Lung (tissue), 12 donors: ENCODE results near the gene DYRK4. TPM values are rescaled to one million over a fixed set of nuclear protein-coding genes. Genes with fewer than 3 reads are reported as not detected.

Source experiments
- ATAC-seq: fragments of 200-7000 bp; cut with Tn5 transposase; one replicate; pipeline ENCODE4 v1.9.1; 2020; ENCODE audit warnings: moderate number of reproducible peaks; ENCODE audit not compliant: insufficient read depth, low FRiP score
- DNase-seq, 3 donors: peaks; one replicate each; pipeline ENCODE4 v3.0.0-alpha.2; 2013 to 2017
- H3K27ac ChIP-seq, 2 donors: one replicate each; pipeline ENCODE4 v1.5.1; 2013; ENCODE audit warnings: mild to moderate bottlenecking in 2 of 2, moderate library complexity in 2 of 2, control low read depth in 1 of 2, inconsistent platforms in 1 of 2, low read depth in 1 of 2, low read length in 1 of 2
- H3K27me3 ChIP-seq, 3 donors: one replicate each; pipeline ENCODE4 v1.5.1; 2013; ENCODE audit warnings: low read length in 2 of 3; ENCODE audit not compliant: control insufficient read depth in 3 of 3, insufficient read depth in 3 of 3
- H3K36me3 ChIP-seq, 4 donors: one replicate each; pipeline ENCODE4 v1.5.1; 2013; ENCODE audit warnings: low read length in 4 of 4, mild to moderate bottlenecking in 1 of 4, moderate library complexity in 1 of 4; ENCODE audit not compliant: control insufficient read depth in 4 of 4, insufficient read depth in 4 of 4
- H3K4me1 ChIP-seq, 5 donors: one replicate each; pipeline ENCODE4 v1.5.1; 2013; ENCODE audit warnings: low read length in 5 of 5, mild to moderate bottlenecking in 2 of 5, moderate library complexity in 1 of 5; ENCODE audit not compliant: control insufficient read depth in 5 of 5, insufficient read depth in 5 of 5
- H3K4me3 ChIP-seq: one replicate; pipeline ENCODE4 v1.5.1; 2013; ENCODE audit warnings: mild to moderate bottlenecking, control low read depth, moderate library complexity
- H3K9ac ChIP-seq, 2 donors: one replicate each; pipeline ENCODE4 v1.5.1; 2013; ENCODE audit warnings: low read length in 2 of 2, control low read depth in 1 of 2; ENCODE audit not compliant: insufficient read depth in 1 of 2
- H3K9me3 ChIP-seq, 4 donors: one replicate each; pipeline ENCODE4 v1.5.1; 2013; ENCODE audit warnings: low read length in 3 of 4, mild to moderate bottlenecking in 1 of 4, moderate library complexity in 1 of 4; ENCODE audit not compliant: control insufficient read depth in 4 of 4, insufficient read depth in 3 of 4
- CTCF ChIP-seq: IDR thresholded peaks from 2 replicates; pipeline ENCODE4 v1.5.1; 2012; ENCODE audit warnings: mild to moderate bottlenecking; ENCODE audit errors: control extremely low read depth, extremely low read depth
- WGBS, 2 donors: extraction: QIAGEN DNeasy Blood & Tissue Kit; methylation state at CpG; one replicate each; pipeline ENCODE4 v1.1.7; 2013; 5-methylcytosine and 5-hydroxymethylcytosine counted together
- polyA plus RNA-seq, 2 donors: library from polyadenylated mRNA; stranded (reverse); fragments of 200-250 nt; gene quantifications; one replicate each; pipeline ENCODE4 v1.2.1, GENCODE V29; 2013
- total RNA-seq, 2 donors: library from RNA; depleted of rRNA in 1 of 2; stranded (reverse); fragments of >200 nt in 1 of 2; gene quantifications; one replicate each; pipeline ENCODE4 v1.2.1, GENCODE V29; 2014 to 2021
- donor health status: control.
- donor health status: control.
- donor health status: Bipolar disorder and iron deficiency.
- donor health status: healthy.
- donor health status: DM: yes; HTN: yes; CAD: no.

Gene DYRK4
- total and polyA plus RNA-seq, 4 donors = 27.8 to 80.2 (median 31.3) TPM

DNA sequence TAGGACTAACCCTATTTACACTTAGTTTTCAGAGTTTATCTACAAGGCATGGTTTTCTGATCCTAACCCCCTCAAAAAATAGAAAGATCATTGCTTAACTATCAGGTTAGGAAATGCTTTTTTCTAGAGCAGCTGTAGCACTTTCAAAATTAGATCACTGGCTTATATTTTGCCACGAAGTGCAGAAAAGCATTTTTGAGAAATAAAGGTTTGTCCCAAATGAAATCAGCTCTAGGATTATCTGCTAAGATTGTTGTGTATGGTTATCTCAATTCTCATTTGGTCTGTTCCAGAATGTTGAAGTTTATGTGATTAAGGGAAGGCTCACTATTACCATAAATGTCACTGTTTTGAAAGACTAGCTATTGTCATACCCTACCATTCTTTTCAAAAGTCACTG, 9.8 kb upstream of the DYRK4 start:
- 85 to 93% methylated on average over 1 of the region's 1 CpG for WGBS, 2 donors
- H3K27me3 ChIP-seq = no peaks in the 10 kb centered on the region
- H3K36me3 ChIP-seq = peaks cover 0 to 8% (median 1%) of the 10 kb centered on the region in 4 donors
- H3K4me3 ChIP-seq = no peak overlapping the region
- no peaks in the 10 kb centered on the region for H3K9me3 ChIP-seq
- ATAC-seq = no peak
- DNase-seq = no peak
- H3K4me1 ChIP-seq = no peaks in the 10 kb centered on the region
- TF ChIP-seq CTCF = no peak
- no peak overlapping the region for H3K27ac ChIP-seq
- no peak overlapping the region for H3K9ac ChIP-seq

DNA sequence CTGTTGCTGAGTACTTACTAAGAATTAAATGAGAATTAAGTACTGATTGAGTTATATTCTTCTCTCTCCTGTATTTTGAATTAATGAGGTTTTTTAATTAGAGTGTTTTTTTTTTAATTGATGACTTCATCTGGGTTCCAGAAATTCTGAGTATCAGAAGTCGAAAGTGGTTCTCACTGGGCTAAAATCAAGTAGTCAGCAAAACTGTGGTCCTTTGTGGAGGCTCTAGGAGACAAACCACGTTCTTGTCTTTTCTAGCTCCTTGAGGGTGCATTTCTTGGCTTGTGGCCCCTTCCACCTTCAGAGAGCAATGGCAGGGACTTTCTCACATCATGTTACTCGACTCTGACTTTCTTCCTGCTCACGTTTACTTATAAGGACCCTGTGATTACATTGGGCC, 8.1 kb upstream of the DYRK4 start:
- 92 to 93% methylated on average over 4 of the region's 4 CpGs for WGBS, 2 donors
- H3K27me3 ChIP-seq = no peaks in the 10 kb centered on the region
- H3K36me3 ChIP-seq = peaks cover 0 to 8% (median 0%) of the 10 kb centered on the region in 4 donors
- ATAC-seq (no peak), DNase-seq (no peak)
- H3K4me1 ChIP-seq = no peaks in the 10 kb centered on the region
- TF ChIP-seq CTCF = no peak
- H3K9ac ChIP-seq = no peak overlapping the region
- H3K9me3 ChIP-seq = no peaks in the 10 kb centered on the region
- H3K27ac ChIP-seq = no peak overlapping the region
- no peak overlapping the region for H3K4me3 ChIP-seq

- WGBS, 2 donors = 72 to 74% methylated on average over 2 of the region's 2 CpGs
- Histone ChIP-seq H3K4me1 (no peaks in the 10 kb centered on the region), H3K27me3 (no peaks in the 10 kb centered on the region), H3K9ac (no peak overlapping the region), H3K9me3 (no peaks in the 10 kb centered on the region), H3K36me3 (peaks cover 0 to 8% (median 0%) of the 10 kb centered on the region in 4 donors), H3K4me3 (no peak overlapping the region), H3K27ac (no peak overlapping the region)
- no peak for ATAC-seq
- no peak for TF ChIP-seq CTCF
- no peak for DNase-seq
Observed at GRCh38 chr12:4555804-4556203, 6.2 kb upstream of the DYRK4 start.
